Stimulated activated CD4-positive, alpha-beta T cell treated with anti-CD3 and anti-CD28 coated beads, Interleukin-4, amount 100 ng/mL, for 4 hours (primary cell): ENCODE results near the gene TTLL11.
"Not testable (repeated sequence)": the region's sequence is repeated elsewhere in the genome, so short reads cannot be mapped to it uniquely, and the experiment has no call there.

Experiments used
- DNase-seq, 2 experiments: peaks; one replicate each; pipeline ENCODE4 v3.0.0-alpha.2; 2020

Gene TTLL11

DNA sequence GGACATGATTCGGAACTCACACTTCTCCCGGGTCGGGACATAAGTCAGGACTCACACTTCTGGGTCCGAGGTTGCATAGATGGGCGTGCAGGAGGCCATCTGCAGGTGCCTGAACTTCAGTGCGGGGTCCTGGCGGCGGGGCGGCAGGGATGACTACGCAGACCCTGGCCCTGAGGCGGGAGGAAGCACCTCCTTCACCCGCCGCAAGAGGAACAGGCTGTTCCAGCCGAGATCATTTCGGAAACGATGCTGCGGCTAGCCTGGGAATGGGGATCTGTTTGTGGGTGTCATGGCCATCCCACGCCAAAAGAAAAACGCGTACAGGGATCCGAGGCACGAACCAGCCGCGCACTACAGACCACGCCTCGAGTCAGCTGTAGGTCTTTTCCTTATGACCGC is 196.6 kb downstream of the TTLL11 start:
- DNase-seq, result no peak

DNA sequence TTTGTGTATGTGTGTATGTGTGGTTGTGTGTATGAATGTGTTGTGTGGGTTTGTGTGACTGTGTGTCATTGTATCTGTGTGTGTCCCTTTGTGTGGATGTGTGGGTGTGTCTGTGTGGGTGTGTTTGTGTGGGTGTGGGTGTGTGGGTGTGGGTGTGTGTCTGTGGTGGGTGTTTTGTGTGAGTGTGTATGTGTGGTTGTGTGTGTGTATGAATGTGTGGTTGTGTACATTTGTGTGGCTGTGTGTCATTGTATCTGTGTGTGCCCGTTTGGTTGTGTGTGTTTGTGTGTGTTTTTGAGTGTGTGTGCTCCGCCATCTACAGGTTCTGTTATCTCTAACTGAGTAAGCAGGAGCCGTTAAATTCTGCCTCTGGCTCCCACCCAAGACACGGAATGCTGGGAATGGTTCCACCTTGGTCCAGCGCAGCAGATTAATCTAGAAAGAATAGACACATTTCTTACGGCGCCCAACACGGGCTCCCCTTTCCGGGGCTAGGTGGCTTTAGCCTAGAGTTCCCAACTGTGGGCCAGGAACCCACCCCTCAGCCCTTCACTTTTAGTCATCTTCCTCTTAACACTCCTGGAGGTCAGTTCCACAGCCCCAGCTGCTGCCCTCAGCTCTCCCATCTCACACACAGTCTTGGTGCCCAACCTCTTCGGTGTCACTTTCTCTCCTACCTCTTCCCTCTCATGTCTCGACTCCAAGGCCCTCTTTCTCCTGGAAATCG is 197.1 kb downstream of the TTLL11 start:
- DNase-seq, result no peak

DNA sequence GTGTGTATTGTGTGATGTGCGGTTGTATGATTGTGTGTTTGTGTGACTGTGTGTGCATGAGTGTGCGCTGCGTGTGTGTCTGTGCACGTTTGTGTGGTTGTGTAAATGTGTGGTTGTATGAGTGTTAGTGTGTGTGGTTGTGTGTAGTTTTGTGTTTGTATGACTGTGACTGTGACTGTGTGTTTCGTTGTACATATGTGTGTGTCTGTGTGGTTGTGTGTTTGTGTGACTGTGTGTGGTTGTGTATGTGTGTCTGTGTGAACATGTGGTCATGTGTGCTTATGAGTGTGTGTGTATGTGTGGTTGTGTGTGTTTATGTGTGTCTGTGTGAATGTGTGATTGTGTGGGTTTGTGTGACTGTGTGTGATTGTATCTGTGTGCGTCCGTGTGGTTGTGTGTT is 197.8 kb downstream of the TTLL11 start:
- no peak for DNase-seq

DNA sequence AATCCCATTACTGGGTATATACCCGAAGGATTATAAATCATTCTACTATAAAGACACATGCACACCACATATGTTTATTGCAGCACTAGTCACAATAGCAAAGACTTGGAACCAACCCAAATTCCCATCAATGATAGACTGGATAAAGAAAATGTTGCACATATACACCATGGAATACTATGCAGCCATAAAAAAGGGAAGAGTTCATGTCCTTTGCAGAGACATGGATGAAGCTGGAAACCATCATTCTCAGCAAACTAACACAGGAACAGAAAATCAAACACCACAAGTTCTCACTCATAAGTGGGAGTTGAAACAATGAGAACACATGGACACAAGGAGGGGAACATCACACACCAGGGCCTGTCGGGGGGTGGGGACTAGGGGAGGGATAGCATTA is 198.7 kb downstream of the TTLL11 start:
- not testable (repeated sequence) for DNase-seq

DNA sequence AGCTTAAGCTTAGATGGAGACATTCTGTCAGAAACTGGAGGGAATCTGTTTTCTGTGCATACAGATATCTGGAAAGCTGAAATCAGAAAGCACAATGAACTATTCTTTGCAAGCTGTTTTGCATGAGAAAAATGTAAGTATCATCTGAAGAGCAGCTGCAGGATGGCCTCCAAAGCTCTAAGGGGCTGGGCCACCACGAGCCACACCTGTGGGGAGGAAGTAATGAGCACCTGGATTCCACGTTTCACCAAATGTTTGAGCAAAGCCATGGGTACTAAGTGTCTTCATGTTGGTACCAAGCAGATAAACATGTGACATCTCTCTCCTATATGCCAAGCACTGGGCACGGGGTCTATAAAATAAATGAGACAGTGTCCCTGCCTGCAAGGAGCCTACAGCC is 199.3 kb downstream of the TTLL11 start:
- DNase-seq, result no peak

DNA sequence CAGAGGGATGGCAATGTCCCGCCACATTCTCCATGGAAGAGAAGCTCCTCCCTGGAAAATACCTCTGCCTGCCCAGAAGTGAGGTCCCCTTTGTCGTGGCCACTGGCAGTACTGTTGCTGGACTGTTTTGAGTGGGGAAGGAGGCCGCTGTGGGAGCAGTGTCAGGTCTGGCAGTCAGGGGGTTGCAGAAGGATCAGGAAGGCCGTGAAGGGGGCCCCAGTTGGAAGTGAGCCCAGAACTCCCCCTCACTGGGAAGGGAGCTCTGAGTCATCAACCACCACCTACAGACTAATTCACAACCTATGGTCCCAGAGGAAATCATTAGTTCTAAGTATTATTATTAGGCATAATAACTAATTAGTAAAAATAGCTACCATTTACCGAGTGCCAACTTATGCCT is 200.4 kb downstream of the TTLL11 start:
- DNase-seq, result no peak

DNA sequence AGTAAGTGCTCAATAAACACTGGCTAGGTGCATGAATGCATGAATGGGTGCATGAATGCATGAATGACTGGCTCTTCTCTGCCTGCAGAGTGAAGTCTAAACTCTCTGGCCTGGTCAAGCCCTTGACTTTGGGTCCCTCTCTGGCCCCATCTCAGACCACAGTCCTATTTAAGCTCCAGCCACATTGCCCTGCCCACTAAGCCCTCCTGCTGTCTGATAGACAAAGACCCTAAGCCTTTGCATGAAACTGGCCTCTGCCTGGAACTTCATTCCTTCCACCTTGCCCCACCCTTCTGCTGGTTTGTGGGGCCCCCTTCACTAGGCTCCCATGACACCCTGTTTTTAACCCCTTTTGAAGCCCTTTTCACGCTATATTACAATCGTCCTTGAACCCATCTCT is 202.4 kb downstream of the TTLL11 start:
- no peak for DNase-seq

DNA sequence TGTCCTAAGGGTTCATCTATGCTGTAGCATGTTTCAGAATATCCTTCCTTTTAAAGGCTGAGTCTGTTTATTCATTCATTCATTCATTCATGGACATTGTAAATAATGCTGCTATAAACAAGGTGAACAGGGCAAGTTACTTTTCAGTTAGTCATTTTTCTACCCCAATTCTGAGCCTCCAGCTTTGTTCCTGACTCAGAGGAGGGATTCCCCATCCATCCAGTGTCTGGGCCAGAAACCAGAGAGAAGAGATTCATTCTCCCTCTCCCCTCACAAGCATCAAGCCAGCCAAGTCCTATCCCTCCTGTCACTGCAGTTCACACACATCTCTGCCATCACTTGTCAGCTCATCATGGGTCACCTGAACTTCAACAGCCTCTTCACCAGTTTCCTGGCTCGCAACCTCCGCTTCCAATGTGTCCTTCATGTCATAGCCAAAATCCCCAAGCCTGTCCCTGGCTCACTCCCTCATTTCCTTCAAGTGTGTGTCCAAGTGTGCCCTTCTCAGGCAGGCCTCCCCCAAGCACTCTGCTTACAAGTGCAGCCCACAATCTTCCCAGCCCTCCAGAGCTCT is 203.0 kb downstream of the TTLL11 start:
- DNase-seq, result no peak

DNA sequence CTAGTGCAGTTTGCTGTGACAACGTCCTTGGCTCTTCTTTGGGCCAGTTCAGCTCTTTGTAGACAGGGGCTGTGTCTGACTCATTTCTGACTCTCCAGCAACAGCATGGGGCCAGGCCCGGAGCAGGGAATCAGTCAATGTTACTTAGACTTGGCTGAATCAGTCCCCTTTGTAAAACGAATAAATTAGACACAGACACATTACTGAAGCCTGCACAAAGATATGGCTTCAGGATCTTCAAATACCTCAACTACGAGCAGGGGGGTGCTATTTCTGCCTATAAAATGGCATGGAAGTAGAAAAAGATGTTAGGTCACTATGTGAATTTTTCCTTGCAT is 204.7 kb downstream of the TTLL11 start:
- no peak for DNase-seq

DNA sequence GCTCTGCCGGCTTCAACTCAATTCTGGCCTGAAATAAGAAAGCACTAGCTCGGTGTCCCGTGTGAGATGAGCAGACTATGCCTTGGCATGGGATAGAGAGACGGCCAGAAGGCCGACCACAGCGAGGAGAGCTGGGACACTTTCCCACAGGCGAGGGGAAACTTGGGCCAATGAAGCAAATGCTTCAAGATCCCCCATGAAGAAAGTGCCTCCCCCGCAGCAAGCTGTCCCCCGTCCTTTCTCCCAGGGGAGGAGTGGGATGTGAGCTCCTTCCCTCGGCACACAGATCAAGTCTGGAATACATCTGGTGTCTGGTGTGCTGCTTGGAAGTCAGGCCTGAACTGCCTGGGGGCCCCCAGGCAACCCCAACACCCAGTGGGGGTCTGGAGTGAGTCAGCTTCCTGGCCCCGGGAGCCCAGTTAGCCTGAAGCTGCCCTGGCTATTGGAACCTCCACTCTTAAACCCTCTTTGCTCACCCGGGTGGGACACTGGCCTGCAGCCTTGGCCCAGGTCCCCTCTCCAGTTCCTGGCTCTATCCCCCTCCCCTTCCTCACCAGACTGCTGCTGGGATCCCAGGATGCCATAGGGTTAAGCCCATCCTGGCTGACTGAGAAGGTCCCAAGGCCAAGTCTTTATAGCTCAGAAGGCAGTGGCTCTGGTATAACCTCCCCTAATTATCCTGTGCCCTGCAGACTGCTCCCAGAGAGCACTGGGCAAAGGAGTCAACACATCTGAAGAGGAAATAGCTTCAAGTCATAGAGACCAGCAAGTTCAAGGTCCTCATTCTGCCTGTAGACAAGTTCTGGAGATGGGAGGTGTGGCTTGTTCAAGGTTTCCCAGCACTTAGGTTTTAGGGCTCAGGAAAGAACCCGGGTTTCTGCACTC is 205.3 kb downstream of the TTLL11 start:
- no peak for DNase-seq

DNA sequence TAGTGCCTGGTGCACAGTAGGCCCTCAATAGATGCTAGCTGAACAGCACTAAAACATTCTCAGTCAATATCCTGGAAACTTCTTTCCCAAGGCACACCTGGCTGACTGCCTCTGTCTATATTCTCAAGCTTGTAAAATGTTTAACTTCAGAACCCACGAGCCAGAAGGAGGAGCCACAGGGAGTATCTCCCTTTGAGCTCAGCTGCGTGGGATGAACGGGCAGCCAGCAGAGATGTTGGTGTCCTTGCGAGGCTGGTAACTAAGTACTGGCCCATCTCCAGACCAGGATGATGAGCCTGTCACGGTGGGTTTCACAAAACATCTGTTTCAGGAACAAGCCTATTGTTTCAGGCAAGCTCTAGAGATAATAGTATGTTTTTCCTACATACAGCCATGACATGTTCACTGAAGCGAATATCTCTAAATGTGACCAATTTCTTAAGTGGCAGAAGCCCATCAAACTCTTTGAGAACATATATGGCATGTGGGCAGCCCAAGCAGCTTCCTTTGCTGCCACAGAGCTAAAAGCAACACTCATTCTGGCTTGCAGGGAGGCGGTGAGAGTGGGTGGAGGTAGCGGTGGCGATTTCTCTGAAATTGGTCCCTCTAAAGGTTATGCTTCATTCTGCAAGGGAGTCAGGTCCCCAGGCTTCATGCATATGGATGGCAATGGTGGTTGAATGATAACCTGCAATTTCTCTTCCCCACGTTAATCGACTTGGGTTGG is 206.2 kb downstream of the TTLL11 start:
- no peak for DNase-seq

DNA sequence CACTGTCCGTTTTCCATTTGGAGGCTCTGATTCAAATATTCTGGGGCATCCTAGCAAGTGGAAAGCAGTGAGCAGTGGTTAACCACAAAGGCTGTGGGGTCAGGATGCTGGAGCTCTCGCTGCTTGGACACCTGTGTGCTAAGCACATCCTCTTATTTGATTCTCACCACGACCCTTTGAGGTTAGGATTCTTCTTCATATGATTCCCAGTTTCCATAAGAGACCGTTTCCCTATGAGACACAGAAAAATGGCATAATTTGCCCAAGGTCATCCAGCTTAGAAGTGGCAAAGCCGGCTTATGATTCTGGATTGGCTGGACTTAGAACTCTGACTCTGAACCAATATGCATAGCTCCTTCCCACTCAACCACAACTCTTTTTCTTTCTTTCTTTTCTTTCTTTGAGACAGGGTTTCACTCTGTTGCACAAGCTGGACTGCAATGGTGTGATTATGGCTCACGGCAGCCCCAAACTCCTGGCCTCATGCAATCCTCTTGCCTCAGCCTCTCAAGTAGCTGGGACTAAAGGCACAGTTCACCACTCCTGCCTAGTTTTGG is 207.7 kb downstream of the TTLL11 start:
- DNase-seq, result no peak

DNA sequence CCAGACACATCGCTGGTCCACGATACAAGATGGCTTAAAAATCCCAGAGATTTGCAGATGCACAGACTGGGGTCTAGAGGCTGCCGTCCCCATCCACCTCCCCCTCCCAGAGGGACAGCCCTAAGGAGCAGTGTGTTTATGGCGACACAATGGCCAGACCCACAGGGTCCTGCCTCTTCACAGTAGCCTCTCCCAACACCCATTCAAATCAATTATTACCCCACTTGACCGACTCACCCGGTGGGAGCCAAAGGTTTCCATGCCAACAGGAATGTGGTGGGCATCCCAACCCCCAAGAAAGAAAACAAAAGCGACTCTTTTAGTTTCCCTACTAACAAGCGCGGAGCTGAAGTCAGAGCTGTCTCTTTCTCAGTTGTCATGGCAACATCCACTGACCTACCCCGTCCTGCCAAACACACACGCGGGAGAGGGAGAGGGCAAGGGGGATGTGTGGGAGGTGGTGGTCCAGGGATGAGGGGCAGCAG is 209.0 kb downstream of the TTLL11 start:
- DNase-seq, result no peak

DNA sequence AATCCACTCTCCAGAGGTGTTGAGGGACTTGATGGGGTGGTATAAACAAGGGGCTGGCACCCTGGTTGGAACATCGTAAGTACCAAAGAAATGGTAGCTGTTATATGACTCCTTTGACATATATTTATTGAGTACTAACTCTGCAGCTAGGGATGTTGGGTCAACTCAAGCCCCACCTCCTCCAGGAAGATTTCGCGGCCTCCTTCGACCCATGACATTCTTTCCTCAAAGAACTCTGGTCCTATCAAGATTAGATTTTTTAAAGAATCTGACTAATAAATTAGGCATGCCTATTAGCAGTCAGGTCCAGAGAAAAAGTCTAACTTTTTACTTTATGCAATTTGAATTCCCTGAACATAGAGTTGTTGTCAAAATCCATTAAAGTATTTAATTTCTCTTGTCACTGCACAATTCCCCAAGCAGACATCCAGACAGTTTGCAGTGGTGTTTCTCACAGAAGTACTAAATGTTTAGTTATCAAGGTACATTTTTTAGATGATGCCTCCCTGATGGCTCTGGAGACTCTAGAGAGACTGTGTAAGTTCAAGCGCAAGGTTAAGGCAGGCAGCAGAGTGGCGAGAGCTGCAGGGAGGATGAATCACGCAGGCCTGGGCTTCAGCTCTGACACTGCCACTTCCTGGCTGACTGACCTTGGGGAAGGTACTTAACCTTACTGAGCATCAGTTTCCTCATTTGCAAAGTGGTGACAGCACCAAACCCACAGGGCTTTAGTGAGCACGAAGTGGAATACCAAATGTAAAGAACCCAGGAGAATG is 209.6 kb downstream of the TTLL11 start:
- no peak for DNase-seq

DNA sequence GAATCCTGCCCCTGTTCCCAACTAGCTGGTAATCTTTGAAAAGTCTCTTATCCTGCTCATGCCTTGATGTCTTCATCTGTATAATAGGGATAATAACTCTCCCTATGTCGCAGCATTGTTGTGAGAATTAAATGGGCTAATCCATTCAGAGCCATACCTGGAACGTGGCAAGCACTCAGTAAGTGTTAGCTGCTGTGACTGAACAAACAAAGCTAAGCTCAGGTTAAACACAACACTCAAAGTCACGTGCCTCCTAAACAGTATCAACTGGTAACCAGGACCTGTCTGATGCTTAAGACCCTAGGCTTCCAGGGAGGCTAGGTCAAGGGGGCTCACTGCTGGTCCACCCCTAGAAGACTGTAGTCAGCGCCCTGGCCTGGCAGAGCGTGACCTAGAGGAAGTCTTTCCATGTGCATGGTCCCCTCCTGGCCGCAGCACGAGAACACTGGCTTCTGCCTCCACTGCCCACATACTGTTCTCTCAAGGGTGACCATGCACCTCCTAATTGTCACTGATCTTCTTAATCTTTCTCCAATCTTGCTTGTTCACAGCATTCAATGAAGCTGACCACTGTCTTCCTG is 211.1 kb downstream of the TTLL11 start:
- DNase-seq, result no peak

DNA sequence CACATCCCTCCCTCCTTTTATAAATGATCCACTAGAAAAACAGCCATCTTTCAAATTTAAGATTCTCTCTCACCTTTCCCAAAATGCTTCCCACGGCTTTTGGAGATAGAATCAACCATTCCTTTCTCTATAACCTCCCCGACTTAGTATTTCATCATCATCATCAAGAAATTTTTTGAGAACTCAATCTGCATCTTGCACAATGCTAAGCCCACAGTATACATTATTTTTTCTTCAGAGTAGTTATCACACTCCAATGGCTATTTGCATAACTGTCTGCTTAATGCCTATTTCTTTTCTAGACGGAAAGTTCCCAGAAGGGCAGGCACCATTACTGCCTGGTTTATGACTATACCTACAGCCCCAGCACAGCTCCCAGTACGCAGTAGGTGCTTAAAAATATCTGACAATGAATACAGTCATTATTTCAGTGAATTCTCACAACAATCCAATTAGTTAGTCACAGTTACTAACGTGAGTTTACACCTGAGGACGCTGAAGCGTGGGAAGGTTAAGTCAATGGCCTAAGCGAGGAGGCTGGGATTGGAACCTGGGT is 212.7 kb downstream of the TTLL11 start:
- no peak for DNase-seq

DNA sequence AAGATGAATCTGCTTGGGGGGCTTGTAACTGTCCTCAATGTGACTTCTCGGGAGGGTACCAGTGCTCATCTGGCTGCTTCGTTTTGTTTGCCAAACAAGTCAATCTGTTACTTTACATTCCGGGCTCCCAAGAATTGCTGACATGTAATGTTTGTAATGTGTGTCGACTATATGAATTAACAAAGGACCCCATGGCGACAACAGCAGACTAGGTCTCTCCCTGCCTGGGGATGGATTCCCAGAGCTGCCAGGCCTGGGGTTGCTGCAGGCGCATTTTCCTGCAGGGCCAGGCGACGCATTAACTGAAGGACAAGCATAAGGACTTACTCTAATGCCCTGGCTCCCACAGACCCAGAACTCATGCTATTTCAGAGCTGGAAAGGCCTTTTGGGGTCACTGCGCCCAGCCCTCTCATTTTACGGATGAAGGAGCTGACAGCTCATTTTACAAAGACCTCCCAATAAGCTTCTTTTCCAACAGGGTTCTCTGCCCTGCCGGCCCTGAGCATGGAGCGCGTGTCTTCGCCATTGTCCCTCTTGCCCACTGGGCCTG is 214.8 kb downstream of the TTLL11 start:
- DNase-seq, result no peak

DNA sequence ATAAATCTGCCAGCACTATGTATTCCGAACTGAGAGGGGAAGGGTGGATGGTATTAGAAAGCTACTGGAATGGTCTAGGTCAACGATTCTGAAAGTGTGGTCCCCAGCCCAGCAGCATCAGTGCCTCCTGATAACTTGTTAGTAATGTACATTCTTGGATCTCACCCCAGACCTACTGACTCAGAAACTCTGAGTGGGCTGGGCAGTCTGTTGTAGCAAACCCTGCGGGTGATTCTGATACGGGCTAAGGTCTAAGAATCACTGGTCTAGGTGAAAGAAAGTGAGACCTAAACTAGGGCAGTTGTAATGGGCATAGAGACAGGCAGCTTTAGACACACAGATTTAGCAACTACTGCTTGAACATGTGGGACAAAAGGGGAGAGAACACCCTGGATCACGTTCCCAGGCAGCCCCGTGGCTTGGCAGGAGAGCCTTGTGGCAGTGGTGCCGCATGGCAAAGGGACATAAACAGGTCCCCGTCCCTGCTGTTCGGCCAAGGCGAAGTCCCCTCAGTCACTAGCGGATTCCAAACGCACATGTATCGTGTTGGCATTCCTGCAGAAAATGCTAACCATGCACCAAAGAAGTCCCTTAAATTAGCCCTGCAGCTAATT is 216.3 kb downstream of the TTLL11 start:
- no peak for DNase-seq

DNA sequence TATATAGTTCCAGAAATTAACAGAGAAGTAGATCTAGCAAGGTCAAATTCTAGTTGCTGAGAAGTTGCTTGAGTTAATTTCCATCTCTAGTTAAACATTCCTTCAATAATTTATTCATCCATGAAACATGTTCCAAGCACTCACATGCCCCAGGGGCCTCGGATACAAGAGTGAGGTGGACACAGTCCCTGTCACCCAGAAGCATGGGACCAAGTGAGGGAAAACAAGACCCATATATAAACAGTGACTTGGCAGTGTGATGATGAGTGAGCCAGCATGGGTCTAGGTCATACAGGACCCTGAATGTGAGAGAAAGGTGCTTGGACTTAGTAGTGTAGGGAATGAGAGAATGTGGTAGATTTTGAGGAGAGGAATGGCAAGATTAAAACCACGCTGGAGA is 216.9 kb downstream of the TTLL11 start:
- no peak for DNase-seq

DNA sequence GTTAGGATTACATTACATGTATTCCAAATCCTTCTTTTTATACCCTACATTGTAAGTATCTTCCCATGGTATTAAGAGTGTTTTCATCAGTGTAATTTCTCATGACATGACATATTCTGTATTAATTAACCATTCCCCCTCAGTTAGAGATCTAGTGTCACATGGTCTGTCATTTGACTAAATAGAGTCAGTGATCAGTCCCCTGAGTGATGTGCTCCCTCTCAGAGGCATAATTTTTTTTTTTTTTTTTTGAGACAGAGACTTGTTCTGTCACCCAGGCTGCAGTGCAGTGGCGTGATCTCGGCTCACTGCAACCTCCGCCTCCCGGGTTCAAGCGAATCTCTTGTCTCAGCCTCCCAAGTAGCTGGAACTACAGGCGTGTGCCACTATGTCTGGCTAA is 218.6 kb downstream of the TTLL11 start:
- DNase-seq, result no peak
